ENCODE data around the gene GCNA. TPM values are rescaled to one million over a fixed set of nuclear protein-coding genes. Genes with fewer than 3 reads are reported as not detected.
"Not testable (repeated sequence)": the region's sequence is repeated elsewhere in the genome, so short reads cannot be mapped to it uniquely, and the experiment has no call there.

Gene GCNA
- total RNA-seq, 1 experiment from 2014 or later, result 1.1 TPM

DNA sequence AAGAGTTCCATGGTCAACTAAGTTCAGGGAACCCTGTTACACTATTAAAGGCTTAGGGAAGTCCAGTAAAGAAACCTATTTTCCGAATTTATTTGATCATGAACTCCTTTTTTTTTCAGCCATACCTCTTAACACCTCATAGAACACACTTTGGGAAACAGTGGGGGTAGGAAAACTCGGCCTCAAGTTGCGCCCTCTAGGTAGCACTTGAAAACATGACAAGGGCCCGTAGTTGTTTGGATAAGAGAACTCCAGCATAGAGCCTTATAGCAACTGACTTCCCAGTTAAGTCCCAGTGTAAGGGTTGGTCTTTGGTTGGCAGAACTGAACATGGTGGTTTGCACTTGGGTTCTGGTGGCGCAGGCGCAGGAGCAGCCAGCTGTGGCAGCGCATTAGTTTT lies 30.9 kb upstream of the GCNA start:
- Histone ChIP-seq H3K4me3 (no peak overlapping the region), H3K9me3 (no peaks in the 10 kb centered on the region), H3K27me3 (no peaks in the 10 kb centered on the region), H3K36me3 (peaks cover 46% of the 10 kb centered on the region)
- DNase-seq, result no peak

GRCh38 chrX:71549986-71550385 lies 28.3 kb upstream of the GCNA start:
- H3K27me3 ChIP-seq, result no peaks in the 10 kb centered on the region
- no peak for DNase-seq
- H3K9me3 ChIP-seq, result no peaks in the 10 kb centered on the region
- H3K36me3 ChIP-seq, result peaks cover 51% of the 10 kb centered on the region
- no peak overlapping the region for H3K4me3 ChIP-seq

- no peak for DNase-seq
- peaks cover 51% of the 10 kb centered on the region for H3K36me3 ChIP-seq
- H3K4me3 ChIP-seq, result no peak overlapping the region
- H3K27me3 ChIP-seq, result no peaks in the 10 kb centered on the region
- H3K9me3 ChIP-seq, result no peaks in the 10 kb centered on the region
Observed at GRCh38 chrX:71550578-71550977, 27.7 kb upstream of the GCNA start.

GRCh38 chrX:71556036-71556435 lies 22.2 kb upstream of the GCNA start:
- Histone ChIP-seq H3K27me3 (no peaks in the 10 kb centered on the region), H3K9me3 (no peaks in the 10 kb centered on the region), H3K4me3 (no peak overlapping the region), H3K36me3 (peaks cover 55% of the 10 kb centered on the region)
- no peak for DNase-seq

GRCh38 chrX:71558920-71559319 lies 19.3 kb upstream of the GCNA start:
- H3K27me3 ChIP-seq, result no peaks in the 10 kb centered on the region
- H3K36me3 ChIP-seq, result peaks cover 65% of the 10 kb centered on the region
- H3K9me3 ChIP-seq, result no peaks in the 10 kb centered on the region
- no peak for DNase-seq
- no peak overlapping the region for H3K4me3 ChIP-seq

DNA sequence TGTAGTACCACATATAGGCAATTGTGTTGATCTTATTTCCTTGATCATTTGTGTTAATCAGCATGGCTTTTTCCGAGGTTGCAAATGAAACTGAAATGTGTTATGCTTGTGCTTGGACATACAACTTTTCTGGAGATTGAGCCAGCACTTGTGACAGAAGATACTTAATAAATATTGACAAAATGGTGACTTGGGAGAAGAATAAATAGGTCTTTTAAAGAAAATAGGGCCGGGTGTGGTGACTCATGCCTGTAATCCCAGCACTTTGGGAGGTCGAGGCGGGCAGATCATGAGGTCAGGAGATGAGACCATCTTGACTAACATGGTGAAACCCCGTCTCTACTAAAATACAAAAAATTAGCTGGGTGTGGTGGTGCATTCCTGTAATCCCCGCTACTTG lies 18.5 kb upstream of the GCNA start:
- H3K27me3 ChIP-seq, DNase-seq: not testable (repeated sequence)
- peaks cover 57% of the 10 kb centered on the region for H3K36me3 ChIP-seq

GRCh38 chrX:71563921-71564320 lies 14.3 kb upstream of the GCNA start:
- no peaks in the 10 kb centered on the region for H3K9me3 ChIP-seq
- no peak overlapping the region for H3K4me3 ChIP-seq
- H3K36me3 ChIP-seq, result peaks cover 62% of the 10 kb centered on the region
- H3K27me3 ChIP-seq, result no peaks in the 10 kb centered on the region
- DNase-seq, result no peak

More for the DNA sequence above, 18.5 kb upstream of the GCNA start:
- H3K9me3 ChIP-seq, H3K4me3 ChIP-seq: not testable (repeated sequence)

- no peaks in the 10 kb centered on the region for H3K9me3 ChIP-seq
- no peak for DNase-seq
- no peaks in the 10 kb centered on the region for H3K27me3 ChIP-seq
- H3K36me3 ChIP-seq, result peaks cover 49% of the 10 kb centered on the region
- H3K4me3 ChIP-seq, result no peak overlapping the region
Observed at GRCh38 chrX:71565474-71566041, 12.7 kb upstream of the GCNA start.

GRCh38 chrX:71571390-71571789 lies 6.8 kb upstream of the GCNA start:
- DNase-seq, H3K9me3 ChIP-seq, H3K27me3 ChIP-seq, H3K4me3 ChIP-seq: not testable (repeated sequence)
- H3K36me3 ChIP-seq, result peaks cover 49% of the 10 kb centered on the region

GRCh38 chrX:71573590-71573989 lies 4.6 kb upstream of the GCNA start:
- H3K36me3 ChIP-seq, result peaks cover 34% of the 10 kb centered on the region
- H3K27me3 ChIP-seq, result no peaks in the 10 kb centered on the region
- no peaks in the 10 kb centered on the region for H3K9me3 ChIP-seq
- H3K4me3 ChIP-seq, result no peak overlapping the region
- no peak for DNase-seq

- H3K9me3 ChIP-seq, result no peaks in the 10 kb centered on the region
- H3K4me3 ChIP-seq, result no peak overlapping the region
- no peaks in the 10 kb centered on the region for H3K27me3 ChIP-seq
- peaks cover 27% of the 10 kb centered on the region for H3K36me3 ChIP-seq
- DNase-seq, result no peak
Observed at GRCh38 chrX:71577682-71578081, 555 bp upstream of the GCNA start.

DNA sequence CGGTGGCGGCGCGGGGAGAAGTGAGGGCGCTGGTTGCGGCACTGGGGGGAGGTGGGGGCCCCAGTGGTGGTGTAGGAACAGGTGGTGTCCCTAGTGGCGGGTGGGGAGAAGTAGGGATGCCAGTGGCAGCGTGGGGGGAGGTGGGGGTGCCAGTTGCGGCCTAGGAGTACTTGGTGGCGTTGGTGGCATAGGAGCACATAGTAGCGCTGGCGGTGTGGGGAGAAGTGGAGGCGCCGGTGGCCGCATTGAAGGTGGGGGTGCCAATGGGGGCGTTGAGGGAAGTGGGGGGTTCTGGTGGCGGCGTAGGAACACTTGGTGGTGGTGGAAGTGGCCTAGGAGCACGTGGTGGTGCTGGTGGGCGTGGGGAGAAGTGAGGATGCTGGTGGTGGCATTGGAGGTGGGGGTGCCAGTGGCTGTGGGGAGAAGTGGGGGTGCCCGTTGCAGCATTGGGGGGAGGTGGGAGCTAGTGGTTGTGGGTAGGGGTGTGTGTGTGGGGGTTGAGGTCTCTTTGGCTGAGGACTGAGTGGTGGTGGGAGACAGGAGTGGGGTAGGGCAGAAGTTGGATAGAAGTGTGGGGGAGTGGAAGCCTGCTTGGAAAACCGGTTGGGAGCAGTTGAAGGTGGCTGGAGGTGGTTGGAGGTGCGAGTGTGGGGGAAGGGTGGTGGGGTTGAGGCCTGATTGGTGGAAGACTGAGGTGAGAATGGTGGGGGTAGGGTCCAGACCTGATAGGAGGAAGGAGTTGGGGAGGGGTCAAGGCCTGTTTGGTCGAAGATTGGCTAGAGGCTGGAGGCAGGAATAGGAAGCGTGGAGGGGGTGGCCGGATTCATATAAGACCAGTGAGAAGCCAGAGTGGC lies 1.1 kb downstream of the GCNA start:
- Histone ChIP-seq H3K4me3 (no peak overlapping the region), H3K36me3 (peaks cover 12% of the 10 kb centered on the region), H3K9me3 (no peaks in the 10 kb centered on the region), H3K27me3 (no peaks in the 10 kb centered on the region)
- DNase-seq, result no peak

GRCh38 chrX:71579990-71580380 lies 1.7 kb downstream of the GCNA start:
- Histone ChIP-seq H3K9me3 (no peaks in the 10 kb centered on the region), H3K36me3 (peaks cover 9% of the 10 kb centered on the region), H3K27me3 (no peaks in the 10 kb centered on the region), H3K4me3 (no peak overlapping the region)
- DNase-seq, result no peak

- Histone ChIP-seq H3K27me3 (no peaks in the 10 kb centered on the region), H3K36me3 (peaks cover 6% of the 10 kb centered on the region), H3K4me3 (no peak overlapping the region), H3K9me3 (no peaks in the 10 kb centered on the region)
- no peak for DNase-seq
Observed at GRCh38 chrX:71581210-71581609, 3.0 kb downstream of the GCNA start.

DNA sequence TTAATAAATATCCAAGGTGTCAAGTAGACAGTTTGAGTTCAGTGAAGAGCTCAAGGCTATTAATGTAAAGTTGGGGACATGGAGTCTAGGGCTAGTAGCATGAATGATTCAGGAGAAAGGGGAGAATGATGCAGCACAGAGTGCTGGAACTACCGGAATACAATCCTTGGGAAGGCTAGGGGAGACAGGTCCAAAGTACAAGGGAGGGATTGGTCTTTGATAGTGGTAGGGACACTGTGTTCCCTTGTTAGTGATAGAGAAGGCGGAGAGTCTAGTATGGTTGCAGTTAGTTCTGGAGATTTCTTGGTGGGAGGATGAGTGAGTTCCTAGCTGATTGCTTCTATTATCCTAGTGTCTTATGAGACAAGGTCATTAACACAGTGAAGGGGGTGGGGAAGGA lies 8.7 kb downstream of the GCNA start:
- H3K9me3 ChIP-seq, result no peaks in the 10 kb centered on the region
- DNase-seq, result no peak
- no peaks in the 10 kb centered on the region for H3K27me3 ChIP-seq
- no peak overlapping the region for H3K4me3 ChIP-seq
- H3K36me3 ChIP-seq, result no peaks in the 10 kb centered on the region

DNA sequence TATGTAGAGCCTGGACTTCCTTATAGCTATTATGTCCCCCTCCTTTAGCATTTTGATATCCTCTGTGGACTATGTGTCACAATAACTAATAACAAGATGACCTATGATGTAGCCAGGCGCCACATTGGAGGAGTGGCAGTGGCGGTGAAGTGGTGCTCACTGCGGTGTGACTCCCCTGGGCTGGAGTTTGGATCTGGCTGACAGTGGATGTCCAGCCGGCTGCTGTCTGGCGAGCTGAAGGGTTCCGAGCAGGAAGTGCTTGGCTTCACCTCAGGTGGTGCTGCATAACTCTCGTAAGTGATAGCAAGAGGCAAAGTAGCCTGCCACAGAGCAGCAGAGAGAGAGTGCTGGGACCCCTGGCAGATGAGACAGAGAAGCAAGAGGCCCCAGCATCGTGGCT lies 15.0 kb downstream of the GCNA start:
- H3K9me3 ChIP-seq, H3K27me3 ChIP-seq, DNase-seq, H3K4me3 ChIP-seq, H3K36me3 ChIP-seq: not testable (repeated sequence)

DNA sequence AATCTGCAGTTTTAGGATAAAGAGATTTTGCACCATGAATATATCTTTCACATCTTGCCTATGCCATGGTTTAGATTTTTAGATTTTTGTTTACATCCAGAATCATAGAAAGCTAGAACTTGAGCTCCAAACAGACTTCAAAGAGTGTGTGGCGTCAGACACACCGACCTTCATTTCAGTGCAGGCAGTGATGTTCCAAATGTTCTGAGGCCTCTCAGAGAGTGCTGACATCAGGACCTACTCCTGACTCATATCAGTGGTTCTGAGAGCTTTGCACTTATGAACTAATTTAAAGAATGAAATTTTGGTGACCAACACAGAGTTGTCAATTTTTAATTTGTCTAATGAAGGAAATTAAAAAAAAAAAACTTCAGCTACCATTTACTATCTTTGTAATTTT lies 21.7 kb downstream of the GCNA start:
- H3K27me3 ChIP-seq, result no peaks in the 10 kb centered on the region
- DNase-seq, result no peak
- H3K4me3 ChIP-seq, result no peak overlapping the region
- no peaks in the 10 kb centered on the region for H3K9me3 ChIP-seq
- H3K36me3 ChIP-seq, result peaks cover 22% of the 10 kb centered on the region

GRCh38 chrX:71603618-71604017 lies 25.4 kb downstream of the GCNA start:
- no peak for DNase-seq

More at GRCh38 chrX:71603618-71604017, 25.4 kb downstream of the GCNA start:
- no peaks in the 10 kb centered on the region for H3K27me3 ChIP-seq
- no peaks in the 10 kb centered on the region for H3K9me3 ChIP-seq
- no peak overlapping the region for H3K4me3 ChIP-seq
- peaks cover 22% of the 10 kb centered on the region for H3K36me3 ChIP-seq
